CD14-positive monocyte (primary cell): Measurements from ENCODE around the gene PHLPP1. TPM values are rescaled to one million over a fixed set of nuclear protein-coding genes. Genes with fewer than 3 reads are reported as not detected.

Experiments
- DNase-seq, 3 donors: peaks; one replicate each; pipeline ENCODE4 v3.0.0-alpha.2; 2011 to 2022
- H2AFZ ChIP-seq: 2 replicates; pipeline ENCODE4 v1.6.0; 2012; ENCODE audit warnings: mild to moderate bottlenecking, low read depth, low read length, inconsistent platforms; ENCODE audit not compliant: insufficient read depth, poor library complexity, severe bottlenecking
- H3K27ac ChIP-seq, 2 donors: 1 replicate in 1 of 2; 2 replicates in 1 of 2; pipeline ENCODE4 v1.5.1; 2012 to 2013; ENCODE audit warnings: low read length in 2 of 2, control low read depth in 1 of 2, inconsistent platforms in 1 of 2, low read depth in 1 of 2, mild to moderate bottlenecking in 1 of 2
- H3K27me3 ChIP-seq, 2 donors: one replicate each; pipeline versions ENCODE4 v1.6.0 to v1.6.1; 2011 to 2013; ENCODE audit warnings: low read length in 2 of 2; ENCODE audit not compliant: control insufficient read depth in 2 of 2, insufficient read depth in 2 of 2
- H3K36me3 ChIP-seq, 2 donors: replicated peaks in 1 of 2; 1 replicate in 1 of 2; 2 replicates in 1 of 2; pipeline versions ENCODE4 v1.5.1 to v1.6.1; 2012 to 2013; ENCODE audit warnings: low read length in 2 of 2, control low read depth in 1 of 2, inconsistent platforms in 1 of 2, mild to moderate bottlenecking in 1 of 2; ENCODE audit not compliant: insufficient read depth in 2 of 2, control insufficient read depth in 1 of 2
- H3K4me1 ChIP-seq, 2 donors: 1 replicate in 1 of 2; 2 replicates in 1 of 2; pipeline versions ENCODE4 v1.5.1 to v1.6.1; 2012 to 2013; ENCODE audit warnings: low read length in 2 of 2, control low read depth in 1 of 2, inconsistent platforms in 1 of 2, mild to moderate bottlenecking in 1 of 2, moderate library complexity in 1 of 2; ENCODE audit not compliant: insufficient read depth in 2 of 2, control insufficient read depth in 1 of 2
- H3K4me2 ChIP-seq: replicated peaks from 2 replicates; pipeline ENCODE3; 2012; ENCODE audit warnings: low read length, moderate library complexity, mild to moderate bottlenecking; ENCODE audit not compliant: poor library complexity, severe bottlenecking; ENCODE audit errors: extremely low read depth
- H3K4me3 ChIP-seq, 3 experiments: fragments of 200-600 bp in 1 of 3; sonication (generic) in 1 of 3; replicated peaks in 1 of 3; 1 replicate in 2 of 3; 2 replicates in 1 of 3; pipeline ENCODE4 v1.5.1; 2011 to 2013; ENCODE audit warnings: low read length in 3 of 3, mild to moderate bottlenecking in 3 of 3, control low read depth in 2 of 3, low read depth in 2 of 3, inconsistent platforms in 1 of 3, moderate library complexity in 1 of 3
- H3K79me2 ChIP-seq: 2 replicates; pipeline ENCODE4 v1.6.0; 2012; ENCODE audit warnings: mild to moderate bottlenecking, control low read depth, inconsistent platforms, low read length, moderate library complexity; ENCODE audit not compliant: insufficient read depth
- H3K9ac ChIP-seq: 2 replicates; pipeline ENCODE4 v1.6.0; 2017; ENCODE audit warnings: low read length, mild to moderate bottlenecking; ENCODE audit not compliant: insufficient read depth, poor library complexity, severe bottlenecking
- H3K9me3 ChIP-seq, 2 donors: replicated peaks in 1 of 2; 1 replicate in 1 of 2; 2 replicates in 1 of 2; pipeline versions ENCODE4 v1.5.1 to v1.6.1; 2012 to 2013; ENCODE audit warnings: low read length in 2 of 2, control low read depth in 1 of 2; ENCODE audit not compliant: control insufficient read depth in 1 of 2, insufficient read depth in 1 of 2
- H4K20me1 ChIP-seq: 2 replicates; pipeline ENCODE4 v1.6.0; 2012; ENCODE audit warnings: mild to moderate bottlenecking, low read length, control low read depth, moderate library complexity; ENCODE audit not compliant: insufficient read depth
- H3K27ac Mint-ChIP-seq, 7 donors: one replicate each; pipeline ENCODE4 v1.8.0; 2020; ENCODE audit warnings: mild to moderate bottlenecking in 7 of 7, mixed read lengths in 7 of 7, moderate library complexity in 6 of 7, inconsistent platforms in 2 of 7
- H3K27me3 Mint-ChIP-seq, 3 donors: one replicate each; pipeline ENCODE4 v1.8.0; 2021 to 2022; ENCODE audit warnings: low read depth in 3 of 3, mild to moderate bottlenecking in 3 of 3, mixed read lengths in 3 of 3, moderate library complexity in 3 of 3, inconsistent platforms in 1 of 3
- H3K36me3 Mint-ChIP-seq, 2 donors: one replicate each; pipeline ENCODE4 v1.8.0; 2020; ENCODE audit warnings: mixed read lengths in 2 of 2, inconsistent platforms in 1 of 2, mild to moderate bottlenecking in 1 of 2
- H3K4me1 Mint-ChIP-seq: one replicate; pipeline ENCODE4 v1.8.0; 2020; ENCODE audit warnings: mild to moderate bottlenecking, mixed read lengths
- H3K4me3 Mint-ChIP-seq, 2 donors: one replicate each; pipeline ENCODE4 v1.8.0; 2020; ENCODE audit warnings: mild to moderate bottlenecking in 2 of 2, mixed read lengths in 2 of 2, moderate library complexity in 1 of 2
- H3K9me3 Mint-ChIP-seq, 7 donors: one replicate each; pipeline ENCODE4 v1.8.0; 2020 to 2022; ENCODE audit warnings: mixed read lengths in 7 of 7, mild to moderate bottlenecking in 6 of 7, moderate library complexity in 6 of 7, inconsistent platforms in 2 of 7
- CTCF ChIP-seq: fragments of 200-600 bp; IDR thresholded peaks from one replicate; pipeline ENCODE4 v1.8.0; 2022; ENCODE audit warnings: antibody characterized with exemption, mild to moderate bottlenecking
- WGBS: methylation state at CpG from one replicate; pipeline ENCODE4 v1.1.5; 2013; ENCODE audit warnings: missing lambda C conversion rate; ENCODE audit not compliant: insufficient coverage; 5-methylcytosine and 5-hydroxymethylcytosine counted together
- intact Hi-C, 2 donors: fragments of 100-400 bp; cut with micrococcal nuclease; formaldehyde crosslinking; loops; one replicate each; pipeline versions ENCODE4 v1.15.0 to v1.15.1; 2023
- polyA plus RNA-seq, 3 donors: library from polyadenylated mRNA; depleted of rRNA in 1 of 3; unstranded in 2 of 3; stranded (reverse) in 1 of 3; fragments of 300-500 nt in 2 of 3; fragments of >200 nt in 1 of 3; fragmentation: Illumina TruSeq in 2 of 3; gene quantifications; 1 replicate in 2 of 3; 2 replicates in 1 of 3; pipeline ENCODE4 v1.2.3, GENCODE V29; 2012 to 2021

PHLPP1 gene
- polyA plus RNA-seq, 3 donors = 0.04 to 2.0 (median 0.55) TPM

DNA sequence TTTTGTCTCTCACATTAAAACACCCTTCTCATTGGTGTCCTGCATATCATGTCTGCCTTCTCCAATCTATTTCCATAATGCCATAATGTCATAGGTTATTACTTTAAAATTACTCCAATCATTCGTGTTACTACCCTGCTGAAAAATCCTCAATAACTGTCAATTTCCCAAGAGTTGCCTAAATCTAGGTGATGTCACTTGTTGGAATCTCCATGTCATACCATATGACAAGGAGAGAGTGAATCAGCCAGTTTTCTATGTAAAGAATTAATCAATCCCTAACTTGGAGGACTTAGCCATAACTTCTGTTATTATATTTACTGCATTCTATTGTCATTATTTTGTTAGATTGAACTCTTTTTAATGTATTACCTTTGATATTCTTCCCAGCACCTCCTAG, 62.5 kb downstream of the PHLPP1 start:
- Histone ChIP-seq H3K36me3 (no peaks in the 10 kb centered on the region), H3K27me3 (no peaks in the 10 kb centered on the region), H3K9me3 (no peaks in the 10 kb centered on the region), H3K4me2 (no peak overlapping the region), H3K27ac (no peak overlapping the region), H3K4me1 (peaks cover 3 to 10% of the 10 kb centered on the region in 2 donors), H3K9ac (no peak overlapping the region), H3K4me3 (no peak overlapping the region), H2AFZ (no peak overlapping the region), H3K79me2 (peaks cover 32% of the 10 kb centered on the region), H4K20me1 (peaks cover 5% of the 10 kb centered on the region)
- intact Hi-C loops = no loop called here
- H3K27ac Mint-ChIP-seq = no peak overlapping the region
- H3K4me1 Mint-ChIP-seq = peaks cover 11% of the 10 kb centered on the region
- TF ChIP-seq CTCF = no peak
- H3K27me3 Mint-ChIP-seq = peaks cover 0 to 2% (median 0%) of the 10 kb centered on the region in 3 donors
- no CpG with 5 or more reads among the region's 1 CpG for WGBS
- H3K9me3 Mint-ChIP-seq = no peaks in the 10 kb centered on the region
- no peak overlapping the region for H3K4me3 Mint-ChIP-seq
- peak in 1 of 3 donors; percentile 63 for DNase-seq
- peaks cover 0 to 2% of the 10 kb centered on the region in 2 donors for H3K36me3 Mint-ChIP-seq

- Mint-ChIP-seq H3K9me3 (no peaks in the 10 kb centered on the region), H3K4me3 (no peak overlapping the region), H3K27ac (no peak overlapping the region), H3K4me1 (peaks cover 20% of the 10 kb centered on the region), H3K36me3 (peaks cover 0 to 2% of the 10 kb centered on the region in 2 donors), H3K27me3 (peaks cover 0 to 2% (median 2%) of the 10 kb centered on the region in 3 donors)
- peaks cover 5% of the 10 kb centered on the region for H4K20me1 ChIP-seq
- TF ChIP-seq CTCF = no peak
- H3K4me2 ChIP-seq = no peak overlapping the region
- DNase-seq = no peak
- H2AFZ ChIP-seq = no peak overlapping the region
- no peak overlapping the region for H3K4me3 ChIP-seq
- H3K27me3 ChIP-seq = no peaks in the 10 kb centered on the region
- WGBS = 100% methylated on average over 1 of the region's 6 CpGs
- H3K36me3 ChIP-seq = no peaks in the 10 kb centered on the region
- H3K9ac ChIP-seq = no peak overlapping the region
- H3K9me3 ChIP-seq = no peaks in the 10 kb centered on the region
- no peak overlapping the region for H3K27ac ChIP-seq
- intact Hi-C loops = no loop called here
- peaks cover 8 to 17% of the 10 kb centered on the region in 2 donors for H3K4me1 ChIP-seq
- H3K79me2 ChIP-seq = peaks cover 29% of the 10 kb centered on the region
Observed at GRCh38 chr18:62778976-62779869, 63.9 kb downstream of the PHLPP1 start.
